GM12878 (cell line): ENCODE measurements around the gene ELP4. TPM values are rescaled to one million over a fixed set of nuclear protein-coding genes. Genes with fewer than 3 reads are reported as not detected.

Experiments used
- ATAC-seq: fragments of 200-7000 bp; cut with Tn5 transposase; 3 replicates; pipeline ENCODE4 v1.9.1; 2020; ENCODE audit warnings: mild to moderate bottlenecking, moderate library complexity
- BruUV-seq: library from RNA; stranded (reverse); fragments of 400-500 nt; replicated peaks from 2 replicates; lab custom pipeline; 2021; lab: Mats Ljungman, UMichigan
- CTCF ChIA-PET: fragments of 300-600 bp; sonication (Branson Sonifier 250); formaldehyde crosslinking; extraction: SDS; loops from one replicate; lab custom pipeline; 2021; ENCODE audit warnings: inconsistent platforms; lab: Yijun Ruan, JAX
- POLR2A ChIA-PET: fragments of 350-600 bp; formaldehyde crosslinking; extraction: SDS; loops from one replicate; lab custom pipeline; 2021; ENCODE audit warnings: inconsistent platforms; lab: Charles Lee
- RAD21 ChIA-PET: fragments of 300-600 bp; sonication (Branson Sonifier 250); formaldehyde crosslinking; loops from one replicate; lab custom pipeline; 2023; ENCODE audit warnings: antibody characterized with exemption; ENCODE audit not compliant: unreplicated experiment; lab: Charles Lee
- SMC1A ChIA-PET: fragments of 300-600 bp; sonication (Branson Sonifier 250); formaldehyde crosslinking; loops from one replicate; lab custom pipeline; 2023; ENCODE audit not compliant: unreplicated experiment, uncharacterized antibody; lab: Charles Lee
- DNase-seq: peaks from one replicate; pipeline ENCODE4 v3.0.0-alpha.2; 2011; ENCODE audit warnings: low read depth, low spot score
- FAIRE-seq: peaks from 3 replicates; lab custom pipeline; 2011; peaks lifted over from hg19 to GRCh38; lab: Jason Lieb, UNC
- H2AFZ ChIP-seq: 2 replicates; pipeline ENCODE4 v1.6.0; 2011; ENCODE audit warnings: low read depth, low read length, control low read depth; ENCODE audit not compliant: control insufficient read depth
- H3K27ac ChIP-seq: 2 replicates; pipeline ENCODE4 v1.5.1; 2011; ENCODE audit warnings: control low read depth; ENCODE audit not compliant: control insufficient read depth, insufficient read depth
- H3K27me3 ChIP-seq, 2 experiments: replicated peaks in 1 of 2; 2 replicates each; pipeline versions ENCODE4 v1.6.0 to v1.6.1; 2011; ENCODE audit warnings: low read length in 1 of 2; ENCODE audit not compliant: control insufficient read depth in 2 of 2, insufficient read depth in 2 of 2
- H3K36me3 ChIP-seq, 2 experiments: 2 replicates each; pipeline ENCODE4 v1.5.1; 2011; ENCODE audit warnings: low read length in 1 of 2; ENCODE audit not compliant: control insufficient read depth in 2 of 2, insufficient read depth in 2 of 2
- H3K4me1 ChIP-seq: 2 replicates; pipeline ENCODE4 v1.6.1; 2011; ENCODE audit warnings: mild to moderate bottlenecking, low read length, moderate library complexity, mixed read lengths; ENCODE audit not compliant: control insufficient read depth, insufficient read depth
- H3K4me2 ChIP-seq: 2 replicates; pipeline ENCODE4 v1.6.0; 2011; ENCODE audit warnings: control low read depth; ENCODE audit not compliant: control insufficient read depth, insufficient read depth
- H3K4me3 ChIP-seq: fragments of 200-600 bp; sonication (generic); 2 replicates; pipeline ENCODE4 v1.5.1; 2016
- H3K79me2 ChIP-seq: 2 replicates; pipeline ENCODE4 v1.6.0; 2011; ENCODE audit warnings: low read length; ENCODE audit not compliant: control insufficient read depth, insufficient read depth
- H3K9ac ChIP-seq: 2 replicates; pipeline ENCODE4 v1.8.0; 2011; ENCODE audit warnings: low read length, control low read depth, mixed read lengths; ENCODE audit not compliant: control insufficient read depth, insufficient read depth
- H3K9me3 ChIP-seq: replicated peaks from 3 replicates; pipeline ENCODE4 v1.5.1; 2011; ENCODE audit warnings: mild to moderate bottlenecking, low read length; ENCODE audit not compliant: control insufficient read depth, insufficient read depth
- H4K20me1 ChIP-seq: 2 replicates; pipeline ENCODE4 v1.6.0; 2011; ENCODE audit not compliant: control insufficient read depth, insufficient read depth
- BRCA1 ChIP-seq: IDR thresholded peaks from 2 replicates; pipeline ENCODE4 v1.6.1; 2011; ENCODE audit warnings: low read depth, low read length, improper control_type of control experiment
- CBX3 ChIP-seq: fragments of 200-600 bp; sonication (generic); IDR thresholded peaks from 2 replicates; pipeline ENCODE4 v1.6.1; 2016; ENCODE audit warnings: low read depth, borderline replicate concordance
- CEBPZ ChIP-seq: fragments of 150-350 bp; IDR thresholded peaks from 2 replicates; pipeline ENCODE4 v1.6.1; 2016; ENCODE audit warnings: low read depth, low read length
- EGR1 ChIP-seq, 2 experiments: IDR thresholded peaks; 1 replicate in 1 of 2; 2 replicates in 1 of 2; pipeline ENCODE4 v1.6.1; 2011 to 2012; ENCODE audit warnings: low read depth in 2 of 2, low read length in 2 of 2, borderline replicate concordance in 1 of 2, mild to moderate bottlenecking in 1 of 2, moderate library complexity in 1 of 2
- ETV6 ChIP-seq, 2 experiments: fragments of 450-650 bp in 1 of 2; IDR thresholded peaks in 1 of 2; conservative IDR thresholded peaks in 1 of 2; 2 replicates each; pipeline ENCODE4 v1.6.1; 2014; ENCODE audit warnings: antibody characterized with exemption in 1 of 2, borderline replicate concordance in 1 of 2, low read depth in 1 of 2, mild to moderate bottlenecking in 1 of 2, moderate library complexity in 1 of 2
- FOXM1 ChIP-seq: IDR thresholded peaks from 2 replicates; pipeline ENCODE4 v1.6.1; 2012; ENCODE audit warnings: low read depth, mild to moderate bottlenecking, inconsistent platforms, low read length, moderate library complexity
- NFIC ChIP-seq: IDR thresholded peaks from 2 replicates; pipeline ENCODE4 v1.6.1; 2012; ENCODE audit warnings: low read depth, mild to moderate bottlenecking, inconsistent platforms, low read length, moderate library complexity
- NFXL1 ChIP-seq: fragments of 450-650 bp; IDR thresholded peaks from 2 replicates; pipeline ENCODE4 v1.6.1; 2017; ENCODE audit warnings: antibody characterized with exemption, mild to moderate bottlenecking, borderline replicate concordance
- NR2F1 ChIP-seq: fragments of 450-650 bp; conservative IDR thresholded peaks from 2 replicates; pipeline ENCODE4 v1.6.1; 2017; ENCODE audit warnings: mild to moderate bottlenecking
- PAX8 ChIP-seq: fragments of 450-650 bp; IDR thresholded peaks from 2 replicates; pipeline ENCODE4 v1.6.1; 2017; ENCODE audit warnings: mild to moderate bottlenecking, moderate library complexity
- RCOR1 ChIP-seq: conservative IDR thresholded peaks from 2 replicates; pipeline ENCODE4 v1.6.1; 2012; ENCODE audit warnings: low read depth, low read length, improper control_type of control experiment
- SPI1 ChIP-seq: IDR thresholded peaks from 2 replicates; pipeline ENCODE4 v1.6.1; 2011; ENCODE audit warnings: low read depth, mild to moderate bottlenecking, low read length, moderate library complexity, borderline replicate concordance; ENCODE audit not compliant: insufficient read depth
- TARDBP ChIP-seq: IDR thresholded peaks from 2 replicates; pipeline ENCODE4 v1.6.1; 2016; ENCODE audit warnings: borderline replicate concordance
- ZNF622 ChIP-seq: fragments of 450-650 bp; IDR thresholded peaks from 2 replicates; pipeline ENCODE4 v1.6.1; 2017; ENCODE audit warnings: mild to moderate bottlenecking, inconsistent platforms
- WGBS: methylation state at CpG from one replicate; pipeline ENCODE4 v1.1.6; 2016; ENCODE audit warnings: low lambda C conversion rate; ENCODE audit not compliant: insufficient replicate concordance, insufficient coverage; ENCODE audit errors: missing lambda C conversion rate; 5-methylcytosine and 5-hydroxymethylcytosine counted together
- in situ Hi-C: fragments of 300-500 bp; cut with MboI; formaldehyde crosslinking; loops from 9 replicates; pipeline ENCODE4 v1.14.3; 2018; ENCODE audit warnings: mixed read lengths
- intact Hi-C: fragments of 100-400 bp; cut with micrococcal nuclease; formaldehyde crosslinking; loops from one replicate; pipeline ENCODE4 v1.14.2; 2022; ENCODE audit not compliant: unreplicated experiment
- polyA plus RNA-seq, 11 experiments: library from polyadenylated mRNA; depleted of rRNA in 4 of 11; unstranded in 6 of 11; stranded (reverse) in 5 of 11; fragments of >200 nt; fragmentation: Nextera tagmentation in 4 of 11; fragmentation: Illumina TruSeq in 1 of 11; extraction: Ambion mirVana in 4 of 11; extraction: Trizol in 1 of 11; gene quantifications; 1 replicate in 1 of 11; 2 replicates in 10 of 11; pipeline versions ENCODE4 v1.2.1 to v1.2.3, GENCODE V29; 2011 to 2016; ENCODE audit warnings: inconsistent platforms in 2 of 11, missing spikeins in 2 of 11, low read depth in 1 of 11
- total RNA-seq, 4 experiments: library from RNA; depleted of rRNA in 3 of 4; stranded (reverse); fragments of >200 nt in 3 of 4; fragmentation: Illumina TruSeq in 1 of 4; extraction: Trizol in 1 of 4; gene quantifications; 2 replicates each; pipeline versions ENCODE4 v1.2.1 to v1.2.3, GENCODE V29; 2013 to 2021

The ELP4 gene
- total and polyA plus RNA-seq, 10 of the 15 experiments (the other 5 are each of a cell fraction or from before 2014, with no cell fraction given) = 17.7 to 36.1 (median 27.0) TPM

- Histone ChIP-seq H3K9me3 (no peaks in the 10 kb centered on the region; the same call in 2 of the 3 replicates), H4K20me1 (peaks cover 3% of the 10 kb centered on the region; the same call in 1 of the 2 replicates), H3K36me3 (no peaks in the 10 kb centered on the region), H3K27ac (no peak overlapping the region), H3K79me2 (no peaks in the 10 kb centered on the region), H3K4me2 (no peak overlapping the region), H2AFZ (no peak overlapping the region), H3K4me1 (no peaks in the 10 kb centered on the region), H3K9ac (no peak overlapping the region), H3K27me3 (peaks cover 23 to 55% of the 10 kb centered on the region in 2 experiments), H3K4me3 (no peak overlapping the region)
- DNase-seq (no peak), ATAC-seq (no peak), FAIRE-seq (no peak)
- CTCF ChIA-PET = no interaction called here
- in situ Hi-C loops (no loop called here), intact Hi-C loops (no loop called here)
- POLR2A ChIA-PET = no interaction called here
- SMC1A ChIA-PET = no interaction called here
- no peak for TF ChIP-seq TARDBP
- TF ChIP-seq PAX8 = no peak
- no peak for TF ChIP-seq NFXL1
- TF ChIP-seq SPI1 = no peak
- no peak for TF ChIP-seq EGR1 (IDR thresholded peaks at IDR 0.05; ENCODE audit: borderline replicate concordance in 1 of 2, low read depth in 2 of 2, low read length in 2 of 2)
- RAD21 ChIA-PET = no interaction called here
- WGBS = 46% methylated on average over 7 of the region's 9 CpGs
- BruUV-seq = no TSS peak
Measured at GRCh38 chr11:31818425-31818755, 308.8 kb downstream of the ELP4 start.

GRCh38 chr11:31818874-31819331 is 309.3 kb downstream of the ELP4 start:
- RAD21 ChIA-PET = no interaction called here
- no peak for DNase-seq
- no peak overlapping the region for H3K27ac ChIP-seq
- no peaks in the 10 kb centered on the region for H3K36me3 ChIP-seq
- H3K4me2 ChIP-seq = no peak overlapping the region
- peaks cover 3% of the 10 kb centered on the region; the same call in 1 of the 2 replicates for H4K20me1 ChIP-seq
- H3K9ac ChIP-seq = no peak overlapping the region
- CTCF ChIA-PET = no interaction called here
- H3K4me1 ChIP-seq = no peaks in the 10 kb centered on the region
- SMC1A ChIA-PET = no interaction called here
- BruUV-seq = no TSS peak
- no peak overlapping the region for H3K4me3 ChIP-seq
- intact Hi-C loops = no loop called here
- H3K79me2 ChIP-seq = no peaks in the 10 kb centered on the region
- in situ Hi-C loops = no loop called here
- peaks cover 24 to 51% of the 10 kb centered on the region in 2 experiments for H3K27me3 ChIP-seq
- no peak for FAIRE-seq
- WGBS = 21% methylated on average over 24 of the region's 26 CpGs
- TF ChIP-seq ETV6 (conservative IDR thresholded peaks at IDR 0.05 in 1 of 2, IDR thresholded peaks at IDR 0.05 in 1 of 2; ENCODE audit: borderline replicate concordance in 1 of 2, low read depth in 1 of 2) = no peak
- TF ChIP-seq FOXM1 = no peak
- TF ChIP-seq RCOR1 = no peak
- no peak for TF ChIP-seq NR2F1
- TF ChIP-seq NFIC = no peak
- TF ChIP-seq ZNF622 = no peak
- no peak for TF ChIP-seq CEBPZ
- no peak for TF ChIP-seq CBX3
- no peak for TF ChIP-seq BRCA1
- H3K9me3 ChIP-seq = no peaks in the 10 kb centered on the region; the same call in 2 of the 3 replicates
- ATAC-seq = no peak
- no peak overlapping the region for H2AFZ ChIP-seq
- POLR2A ChIA-PET = no interaction called here
